ENCODE results near the gene RNF148. TPM values are rescaled to one million over a fixed set of nuclear protein-coding genes. Genes with fewer than 3 reads are reported as not detected.

The RNF148 gene
- polyA plus RNA-seq, 3 donors, result not detected

- Histone ChIP-seq H3K9me3 (replicated peaks in 1 of 2; ENCODE audit: control insufficient read depth in 1 of 2, insufficient read depth in 1 of 2, low read length in 2 of 2) (peaks cover 0 to 14% of the 10 kb centered on the region in 2 donors), H3K79me2 (ENCODE audit: insufficient read depth, low read length) (no peaks in the 10 kb centered on the region), H2AFZ (ENCODE audit: insufficient read depth, low read depth, low read length, poor library complexity, severe bottlenecking) (no peak overlapping the region), H3K27ac (ENCODE audit: low read depth in 1 of 2, low read length in 2 of 2) (no peak overlapping the region), H3K36me3 (replicated peaks in 1 of 2; ENCODE audit: control insufficient read depth in 1 of 2, insufficient read depth in 2 of 2, low read length in 2 of 2) (no peaks in the 10 kb centered on the region), H4K20me1 (ENCODE audit: insufficient read depth, low read length) (no peaks in the 10 kb centered on the region), H3K4me2 (replicated peaks; ENCODE audit: extremely low read depth, low read length, poor library complexity, severe bottlenecking) (no peak overlapping the region), H3K27me3 (ENCODE audit: control insufficient read depth in 2 of 2, insufficient read depth in 2 of 2, low read length in 2 of 2) (no peaks in the 10 kb centered on the region), H3K4me1 (ENCODE audit: control insufficient read depth in 1 of 2, insufficient read depth in 2 of 2, low read length in 2 of 2) (no peaks in the 10 kb centered on the region), H3K9ac (ENCODE audit: insufficient read depth, low read length, poor library complexity, severe bottlenecking) (no peak overlapping the region), H3K4me3 (replicated peaks in 1 of 3; ENCODE audit: low read depth in 2 of 3, low read length in 3 of 3) (no peak overlapping the region)
- DNase-seq, result no peak
- no peaks in the 10 kb centered on the region for H3K27me3 Mint-ChIP-seq (ENCODE audit: low read depth in 3 of 3)
- H3K4me3 Mint-ChIP-seq, result no peak overlapping the region
- 58% methylated on average over 2 of the region's 4 CpGs for WGBS (ENCODE audit: insufficient coverage)
- H3K9me3 Mint-ChIP-seq, result peaks cover 4 to 12% (median 8%) of the 10 kb centered on the region in 7 donors
- intact Hi-C loops (cut with micrococcal nuclease), result no loop called here
- H3K27ac Mint-ChIP-seq, result no peak overlapping the region
- H3K36me3 Mint-ChIP-seq, result no peaks in the 10 kb centered on the region
- no peak for TF ChIP-seq CTCF (IDR thresholded peaks at IDR 0.05)
- H3K4me1 Mint-ChIP-seq, result no peaks in the 10 kb centered on the region
These were observed 28.2 kb downstream of the RNF148 start for GRCh38 chr7:122674502-122674901.

GRCh38 chr7:122673951-122674350 is 28.8 kb downstream of the RNF148 start:
- Histone ChIP-seq H3K27ac (ENCODE audit: low read depth in 1 of 2, low read length in 2 of 2) (no peak overlapping the region), H4K20me1 (ENCODE audit: insufficient read depth, low read length) (no peaks in the 10 kb centered on the region), H3K4me3 (replicated peaks in 1 of 3; ENCODE audit: low read depth in 2 of 3, low read length in 3 of 3) (no peak overlapping the region), H3K4me2 (replicated peaks; ENCODE audit: extremely low read depth, low read length, poor library complexity, severe bottlenecking) (no peak overlapping the region), H3K4me1 (ENCODE audit: control insufficient read depth in 1 of 2, insufficient read depth in 2 of 2, low read length in 2 of 2) (no peaks in the 10 kb centered on the region), H3K9me3 (replicated peaks in 1 of 2; ENCODE audit: control insufficient read depth in 1 of 2, insufficient read depth in 1 of 2, low read length in 2 of 2) (peaks cover 0 to 14% of the 10 kb centered on the region in 2 donors), H2AFZ (ENCODE audit: insufficient read depth, low read depth, low read length, poor library complexity, severe bottlenecking) (no peak overlapping the region), H3K9ac (ENCODE audit: insufficient read depth, low read length, poor library complexity, severe bottlenecking) (no peak overlapping the region), H3K79me2 (ENCODE audit: insufficient read depth, low read length) (no peaks in the 10 kb centered on the region), H3K27me3 (ENCODE audit: control insufficient read depth in 2 of 2, insufficient read depth in 2 of 2, low read length in 2 of 2) (no peaks in the 10 kb centered on the region), H3K36me3 (replicated peaks in 1 of 2; ENCODE audit: control insufficient read depth in 1 of 2, insufficient read depth in 2 of 2, low read length in 2 of 2) (no peaks in the 10 kb centered on the region)
- 93% methylated on average over 21 of the region's 21 CpGs for WGBS (ENCODE audit: insufficient coverage)
- DNase-seq, result no peak
- no peak for TF ChIP-seq CTCF (IDR thresholded peaks at IDR 0.05)
- Mint-ChIP-seq H3K36me3 (no peaks in the 10 kb centered on the region), H3K9me3 (peaks cover 4 to 10% (median 8%) of the 10 kb centered on the region in 7 donors), H3K4me1 (no peaks in the 10 kb centered on the region), H3K27ac (no peak overlapping the region), H3K4me3 (no peak overlapping the region), H3K27me3 (ENCODE audit: low read depth in 3 of 3) (no peaks in the 10 kb centered on the region)
- intact Hi-C loops (cut with micrococcal nuclease), result no loop called here

All from CD14-positive monocyte (primary cell).